Kidney epithelial cell (primary cell): ENCODE results near the gene MACROD2. TPM values are rescaled to one million over a fixed set of nuclear protein-coding genes. Genes with fewer than 3 reads are reported as not detected.

Source experiments
- DNase-seq: peaks from one replicate; pipeline ENCODE4 v3.0.0-alpha.2; 2010; ENCODE audit warnings: low read depth
- H3K27me3 ChIP-seq: 2 replicates; pipeline ENCODE4 v1.6.0; 2011; ENCODE audit warnings: low read length; ENCODE audit not compliant: control insufficient read depth, insufficient read depth
- H3K36me3 ChIP-seq: 2 replicates; pipeline ENCODE4 v1.5.1; 2011; ENCODE audit warnings: low read length; ENCODE audit not compliant: control insufficient read depth, insufficient read depth
- H3K4me3 ChIP-seq: 2 replicates; pipeline ENCODE4 v1.5.1; 2011; ENCODE audit warnings: low read depth, mild to moderate bottlenecking, control low read depth, low read length
- total RNA-seq: library from RNA; depleted of rRNA; stranded (reverse); fragments of >200 nt; gene quantifications from 2 replicates; pipeline ENCODE4 v1.2.3, GENCODE V29; 2015
- TF ChIP-seq, protein P1 (sequence below): IDR thresholded peaks from 2 replicates; pipeline ENCODE4 v1.5.1; 2011; ENCODE audit warnings: mild to moderate bottlenecking, moderate library complexity, low read length, control low read depth, inconsistent platforms; ENCODE audit not compliant: insufficient read depth, poor library complexity, severe bottlenecking

The MACROD2 gene
- total RNA-seq, 1 donor from 2014 or later: 0.79 TPM

DNA sequence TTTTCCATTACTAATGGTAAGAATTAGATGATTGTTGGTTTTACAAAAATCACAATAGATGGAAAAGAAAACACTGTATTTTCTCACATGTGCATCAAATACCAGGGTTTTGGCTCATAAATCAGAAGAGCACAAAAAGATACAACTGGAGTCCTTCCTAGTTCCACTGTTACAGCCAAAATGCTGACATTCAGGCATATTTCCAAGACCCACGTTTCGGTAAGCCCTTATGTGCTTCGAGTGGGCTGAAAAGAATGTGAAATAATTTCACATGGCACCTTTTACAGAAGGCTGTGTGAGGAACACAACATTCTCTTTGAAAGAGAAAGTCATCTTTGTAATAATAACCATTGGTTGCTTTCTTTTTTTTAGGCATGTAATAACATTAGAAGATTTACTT, 668.8 kb downstream of the MACROD2 start:
- DNase-seq: no peak
- TF ChIP-seq, protein P1, sequence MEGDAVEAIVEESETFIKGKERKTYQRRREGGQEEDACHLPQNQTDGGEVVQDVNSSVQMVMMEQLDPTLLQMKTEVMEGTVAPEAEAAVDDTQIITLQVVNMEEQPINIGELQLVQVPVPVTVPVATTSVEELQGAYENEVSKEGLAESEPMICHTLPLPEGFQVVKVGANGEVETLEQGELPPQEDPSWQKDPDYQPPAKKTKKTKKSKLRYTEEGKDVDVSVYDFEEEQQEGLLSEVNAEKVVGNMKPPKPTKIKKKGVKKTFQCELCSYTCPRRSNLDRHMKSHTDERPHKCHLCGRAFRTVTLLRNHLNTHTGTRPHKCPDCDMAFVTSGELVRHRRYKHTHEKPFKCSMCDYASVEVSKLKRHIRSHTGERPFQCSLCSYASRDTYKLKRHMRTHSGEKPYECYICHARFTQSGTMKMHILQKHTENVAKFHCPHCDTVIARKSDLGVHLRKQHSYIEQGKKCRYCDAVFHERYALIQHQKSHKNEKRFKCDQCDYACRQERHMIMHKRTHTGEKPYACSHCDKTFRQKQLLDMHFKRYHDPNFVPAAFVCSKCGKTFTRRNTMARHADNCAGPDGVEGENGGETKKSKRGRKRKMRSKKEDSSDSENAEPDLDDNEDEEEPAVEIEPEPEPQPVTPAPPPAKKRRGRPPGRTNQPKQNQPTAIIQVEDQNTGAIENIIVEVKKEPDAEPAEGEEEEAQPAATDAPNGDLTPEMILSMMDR: no peak
- H3K4me3 ChIP-seq: no peak overlapping the region
- no peaks in the 10 kb centered on the region for H3K27me3 ChIP-seq
- no peaks in the 10 kb centered on the region for H3K36me3 ChIP-seq

DNA sequence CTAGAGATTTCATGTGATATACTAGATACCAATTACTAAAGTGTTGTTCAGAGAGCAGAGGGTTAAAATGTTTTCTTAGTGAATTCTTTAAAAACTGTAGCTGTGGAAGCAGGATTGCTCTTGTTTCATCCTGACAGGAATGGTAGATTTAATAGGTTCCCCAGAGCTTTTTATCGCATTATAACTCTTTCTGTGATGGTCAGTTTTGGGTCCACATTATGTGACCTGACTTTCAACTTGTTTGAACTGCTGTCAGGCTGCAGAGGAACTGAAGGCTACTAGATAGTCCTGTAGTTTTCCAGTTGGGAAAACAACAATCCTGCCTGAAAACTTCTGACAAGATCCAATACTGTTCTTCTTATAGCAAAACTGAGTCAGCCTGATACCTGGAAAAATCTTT, 671.4 kb downstream of the MACROD2 start:
- H3K36me3 ChIP-seq: no peaks in the 10 kb centered on the region
- H3K27me3 ChIP-seq: no peaks in the 10 kb centered on the region
- TF ChIP-seq, protein P1: no peak
- no peak overlapping the region for H3K4me3 ChIP-seq
- no peak for DNase-seq

DNA sequence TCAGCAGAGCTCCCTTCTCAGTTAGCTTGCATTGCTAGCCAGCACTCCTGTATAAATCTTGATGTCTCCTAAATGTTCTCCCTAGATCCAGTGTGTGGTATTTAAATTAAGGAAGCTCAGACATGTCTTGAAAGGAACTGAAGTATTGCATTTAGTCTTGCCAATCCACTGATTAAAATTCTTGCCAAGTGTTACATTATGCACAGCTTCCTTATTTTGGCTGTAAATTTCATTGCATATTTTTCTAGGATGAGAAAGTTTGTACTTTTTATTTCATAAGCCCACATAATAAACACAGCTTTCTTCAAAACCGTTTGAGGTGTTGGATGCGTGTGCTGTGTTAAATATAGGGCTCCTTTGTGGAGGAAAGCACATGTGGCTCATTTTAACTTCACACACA, 671.9 kb downstream of the MACROD2 start:
- Histone ChIP-seq H3K36me3 (no peaks in the 10 kb centered on the region), H3K4me3 (no peak overlapping the region), H3K27me3 (no peaks in the 10 kb centered on the region)
- no peak for DNase-seq
- TF ChIP-seq, protein P1: no peak

DNA sequence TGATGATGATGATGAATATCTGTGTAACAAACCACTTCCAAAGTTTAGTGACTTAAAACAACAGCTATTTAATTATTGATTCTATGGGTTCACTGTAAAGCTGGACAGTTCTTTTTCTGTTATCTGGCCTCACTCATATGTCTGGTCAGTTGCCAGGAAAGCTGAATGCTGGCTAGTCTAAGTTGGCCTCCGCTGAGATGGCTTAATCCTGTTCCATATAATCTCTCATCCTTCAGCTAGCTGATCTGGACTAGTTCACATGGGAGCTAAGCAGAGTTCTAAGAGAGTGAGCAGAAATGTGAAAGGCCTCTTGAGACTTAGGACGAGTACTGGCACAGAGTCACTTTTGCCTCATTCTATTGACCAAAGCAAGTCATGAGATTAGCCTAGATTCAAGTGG, 676.8 kb downstream of the MACROD2 start:
- no peaks in the 10 kb centered on the region for H3K36me3 ChIP-seq

DNA sequence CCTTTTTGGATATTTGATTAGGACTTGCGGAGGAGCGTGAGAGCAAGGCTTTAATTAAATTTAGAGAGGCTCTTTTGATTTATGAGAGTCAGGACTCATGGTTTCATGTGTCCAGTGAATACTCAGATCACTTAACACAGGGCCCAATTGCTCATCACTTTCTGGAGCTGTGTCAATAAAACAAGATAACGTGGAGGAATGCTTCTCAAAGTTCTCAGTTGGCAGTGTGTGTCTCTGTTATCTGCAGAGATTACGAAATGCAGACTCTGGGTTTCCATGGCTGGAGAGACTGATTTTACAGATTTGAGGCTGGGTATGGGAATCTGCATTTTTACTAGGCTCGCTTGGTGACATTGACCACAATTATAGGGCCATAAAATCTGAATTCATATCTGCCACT, 677.8 kb downstream of the MACROD2 start:
- DNase-seq: no peak
- no peaks in the 10 kb centered on the region for H3K36me3 ChIP-seq
- no peak overlapping the region for H3K4me3 ChIP-seq
- no peaks in the 10 kb centered on the region for H3K27me3 ChIP-seq
- TF ChIP-seq, protein P1: no peak

More for the DNA sequence above, 676.8 kb downstream of the MACROD2 start:
- H3K27me3 ChIP-seq: no peaks in the 10 kb centered on the region
- DNase-seq: no peak
- TF ChIP-seq, protein P1: no peak
- H3K4me3 ChIP-seq: no peak overlapping the region

DNA sequence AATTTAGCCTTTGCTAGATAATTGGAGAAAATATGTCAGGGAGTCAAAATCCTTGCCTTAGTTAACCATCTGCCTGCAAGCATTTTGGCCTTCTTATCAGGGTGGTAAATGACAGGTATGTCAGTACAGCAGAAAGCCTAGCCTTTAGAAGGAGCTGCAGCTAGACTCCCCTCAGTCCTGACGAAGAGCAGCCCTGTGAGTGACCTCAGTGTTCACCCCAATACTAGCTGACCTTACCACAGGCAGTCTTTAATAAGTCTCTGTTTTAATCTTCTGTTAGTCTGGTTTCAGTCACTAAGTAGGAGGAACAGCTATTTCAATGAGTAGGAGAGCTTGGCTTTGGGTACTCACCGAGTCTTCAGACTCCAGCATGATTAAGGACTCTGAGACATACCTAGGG, 682.1 kb downstream of the MACROD2 start:
- Histone ChIP-seq H3K36me3 (no peaks in the 10 kb centered on the region), H3K27me3 (no peaks in the 10 kb centered on the region), H3K4me3 (no peak overlapping the region)
- TF ChIP-seq, protein P1: no peak
- DNase-seq: no peak
